H1 (cell line): ENCODE results near the gene TNRC6A. TPM values are rescaled to one million over a fixed set of nuclear protein-coding genes. Genes with fewer than 3 reads are reported as not detected.

Source experiments
- ATF3 ChIP-seq: IDR thresholded peaks from 2 replicates; pipeline ENCODE4 v1.6.1; 2011; ENCODE audit warnings: low read depth, mild to moderate bottlenecking, low read length; ENCODE audit not compliant: insufficient read depth
- E2F6 ChIP-seq: IDR thresholded peaks from 2 replicates; pipeline ENCODE4 v1.6.1; 2012; ENCODE audit warnings: inconsistent platforms
- FOSL1 ChIP-seq: IDR thresholded peaks from 2 replicates; pipeline ENCODE4 v1.6.1; 2011; ENCODE audit warnings: mild to moderate bottlenecking, low read depth, low read length, moderate library complexity; ENCODE audit not compliant: insufficient read depth
- GABPA ChIP-seq: IDR thresholded peaks from 2 replicates; pipeline ENCODE4 v1.6.1; 2011; ENCODE audit warnings: mild to moderate bottlenecking, low read length, moderate library complexity, borderline replicate concordance; ENCODE audit not compliant: insufficient read depth
- KDM5A ChIP-seq: fragments of 200-600 bp; IDR thresholded peaks from 2 replicates; pipeline ENCODE4 v1.7.1; 2012; ENCODE audit warnings: mild to moderate bottlenecking, low read length, inconsistent platforms, mixed read lengths
- RXRA ChIP-seq: IDR thresholded peaks from 2 replicates; pipeline ENCODE4 v1.6.1; 2011; ENCODE audit warnings: low read depth, mild to moderate bottlenecking, low read length, moderate library complexity; ENCODE audit not compliant: insufficient read depth
- SIX5 ChIP-seq: IDR thresholded peaks from 2 replicates; pipeline ENCODE4 v1.6.1; 2011; ENCODE audit warnings: mild to moderate bottlenecking, low read depth, low read length
- polyA plus RNA-seq, 7 experiments: library from polyadenylated mRNA; depleted of rRNA in 3 of 7; stranded (reverse) in 5 of 7; unstranded in 2 of 7; fragments of >200 nt in 5 of 7; fragments of 200-250 nt in 2 of 7; gene quantifications; 1 replicate in 5 of 7; 2 replicates in 1 of 7; 4 replicates in 1 of 7; pipeline versions ENCODE4 v1.2.1 to v1.2.3, GENCODE V29; 2011 to 2013; ENCODE audit warnings: missing spikeins in 2 of 7, mixed read lengths in 2 of 7
- total RNA-seq: library from RNA; stranded (reverse); fragmentation: NEBNext Ultra II Directional; extraction: Animal tissue kit (Norgen Biotek cat#: 25700); gene quantifications from 2 replicates; pipeline ENCODE4 v1.2.1, GENCODE V29; 2021

The TNRC6A gene
- total and polyA plus RNA-seq, 2 of the 8 experiments (the other 6 are each of a cell fraction or from before 2014, with no cell fraction given) = 67.6 to 103 TPM

- TF ChIP-seq ATF3 (no peak), SIX5 (no peak), RXRA (no peak), KDM5A (no peak), GABPA (no peak), E2F6 (no peak), FOSL1 (no peak)
These were observed 7.3 kb downstream of the TNRC6A start (continued) for GRCh38 chr16:24736758-24737157.
